Thyroid gland (tissue), 4 donors: ENCODE measurements around the gene CD9.

ENCODE experiments used
- CTCF ChIP-seq, 6 experiments: fragments of 200-600 bp in 3 of 6; fragments of 450-650 bp in 3 of 6; sonication (generic) in 3 of 6; IDR thresholded peaks; one replicate each; pipeline ENCODE4 v1.5.1; 2016 to 2019; ENCODE audit warnings: antibody characterized with exemption in 6 of 6, mild to moderate bottlenecking in 2 of 6, inconsistent platforms in 1 of 6, moderate library complexity in 1 of 6
- POLR2A ChIP-seq, 2 donors: fragments of 450-650 bp; IDR thresholded peaks; one replicate each; pipeline ENCODE4 v1.6.1; 2017; ENCODE audit warnings: antibody characterized with exemption in 2 of 2, mild to moderate bottlenecking in 2 of 2, moderate library complexity in 1 of 2

GRCh38 chr12:6279256-6279628 lies 79.0 kb downstream of the CD9 start:
- TF ChIP-seq CTCF (IDR thresholded peaks at IDR 0.05) (no peak), POLR2A (IDR thresholded peaks at IDR 0.05) (no peak)
